ENCODE measurements around the gene ROR1.

Gene ROR1

DNA sequence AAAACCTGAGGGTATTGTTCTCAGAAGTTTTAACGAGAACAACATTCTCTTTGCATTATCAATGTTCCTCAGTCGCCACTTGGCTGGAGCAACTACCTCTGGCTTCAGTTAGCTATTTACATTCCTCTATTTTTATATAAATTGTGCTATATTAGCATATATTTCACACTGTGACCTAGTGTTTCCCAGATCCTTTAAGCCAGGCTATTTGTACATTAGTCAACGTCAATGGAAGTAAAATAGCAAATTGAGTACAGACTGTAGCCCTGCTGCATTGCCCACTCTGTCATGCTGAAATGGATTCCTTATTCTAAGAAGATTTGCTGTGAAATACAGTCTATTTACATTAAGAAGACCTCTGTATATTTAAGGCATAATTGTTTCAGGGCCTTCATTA lies 213.8 kb downstream of the ROR1 start:
- Histone ChIP-seq H3K4me1 (ENCODE audit: control insufficient read depth, insufficient read depth, low read length) (peaks cover 8% of the 10 kb centered on the region), H3K4me3 (ENCODE audit: low read depth, low read length) (no peak overlapping the region), H3K36me3 (ENCODE audit: control insufficient read depth in 2 of 2, insufficient read depth in 1 of 2, low read length in 2 of 2) (no peaks in the 10 kb centered on the region), H3K27ac (ENCODE audit: extremely low read depth, low read depth, low read length) (no peak overlapping the region), H3K9me3 (ENCODE audit: control insufficient read depth, insufficient read depth, low read depth, low read length) (no peaks in the 10 kb centered on the region)
- TF ChIP-seq ZNF239 (tag by site-specific recombination; IDR thresholded peaks at IDR 0.05), result no peak
- TF ChIP-seq ZNF747 (tag by site-specific recombination; IDR thresholded peaks at IDR 0.05), result no peak
- CTCF ChIA-PET, result no interaction called here
- POLR2A ChIA-PET, result interaction anchor here (1.0 kb wide), 1 partner anchor 12 kb away, joined by 3 read pairs; no protein-coding TSS in a partner anchor

GRCh38 chr1:63988941-63989340 lies 215.1 kb downstream of the ROR1 start:
- no peak for TF ChIP-seq ZNF112 (tag by site-specific recombination; IDR thresholded peaks at IDR 0.05)
- no peak for TF ChIP-seq YY1 (tag by site-specific recombination; IDR thresholded peaks at IDR 0.05)
- no peak for TF ChIP-seq ZBTB17 (tag by site-specific recombination; IDR thresholded peaks at IDR 0.05)
- no peak for TF ChIP-seq ZSCAN23 (tag by site-specific recombination; IDR thresholded peaks at IDR 0.05)
- no peak for TF ChIP-seq PRDM2 (tag by site-specific recombination; IDR thresholded peaks at IDR 0.05; ENCODE audit: borderline replicate concordance)
- no peak for TF ChIP-seq ZNF223 (tag by site-specific recombination; IDR thresholded peaks at IDR 0.05)
- no peak for TF ChIP-seq ZNF837 (tag by site-specific recombination; IDR thresholded peaks at IDR 0.05)
- TF ChIP-seq ZNF555 (tag by site-specific recombination; conservative IDR thresholded peaks at IDR 0.05), result no peak
- no peak for TF ChIP-seq ZNF146 (tag by site-specific recombination; IDR thresholded peaks at IDR 0.05)
- TF ChIP-seq, protein P1, sequence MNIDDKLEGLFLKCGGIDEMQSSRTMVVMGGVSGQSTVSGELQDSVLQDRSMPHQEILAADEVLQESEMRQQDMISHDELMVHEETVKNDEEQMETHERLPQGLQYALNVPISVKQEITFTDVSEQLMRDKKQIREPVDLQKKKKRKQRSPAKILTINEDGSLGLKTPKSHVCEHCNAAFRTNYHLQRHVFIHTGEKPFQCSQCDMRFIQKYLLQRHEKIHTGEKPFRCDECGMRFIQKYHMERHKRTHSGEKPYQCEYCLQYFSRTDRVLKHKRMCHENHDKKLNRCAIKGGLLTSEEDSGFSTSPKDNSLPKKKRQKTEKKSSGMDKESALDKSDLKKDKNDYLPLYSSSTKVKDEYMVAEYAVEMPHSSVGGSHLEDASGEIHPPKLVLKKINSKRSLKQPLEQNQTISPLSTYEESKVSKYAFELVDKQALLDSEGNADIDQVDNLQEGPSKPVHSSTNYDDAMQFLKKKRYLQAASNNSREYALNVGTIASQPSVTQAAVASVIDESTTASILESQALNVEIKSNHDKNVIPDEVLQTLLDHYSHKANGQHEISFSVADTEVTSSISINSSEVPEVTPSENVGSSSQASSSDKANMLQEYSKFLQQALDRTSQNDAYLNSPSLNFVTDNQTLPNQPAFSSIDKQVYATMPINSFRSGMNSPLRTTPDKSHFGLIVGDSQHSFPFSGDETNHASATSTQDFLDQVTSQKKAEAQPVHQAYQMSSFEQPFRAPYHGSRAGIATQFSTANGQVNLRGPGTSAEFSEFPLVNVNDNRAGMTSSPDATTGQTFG (tag by site-specific recombination; IDR thresholded peaks at IDR 0.05; ENCODE audit: borderline replicate concordance), result no peak
- TF ChIP-seq ZNF140 (tag by site-specific recombination; IDR thresholded peaks at IDR 0.05), result no peak
- TF ChIP-seq, protein P2, sequence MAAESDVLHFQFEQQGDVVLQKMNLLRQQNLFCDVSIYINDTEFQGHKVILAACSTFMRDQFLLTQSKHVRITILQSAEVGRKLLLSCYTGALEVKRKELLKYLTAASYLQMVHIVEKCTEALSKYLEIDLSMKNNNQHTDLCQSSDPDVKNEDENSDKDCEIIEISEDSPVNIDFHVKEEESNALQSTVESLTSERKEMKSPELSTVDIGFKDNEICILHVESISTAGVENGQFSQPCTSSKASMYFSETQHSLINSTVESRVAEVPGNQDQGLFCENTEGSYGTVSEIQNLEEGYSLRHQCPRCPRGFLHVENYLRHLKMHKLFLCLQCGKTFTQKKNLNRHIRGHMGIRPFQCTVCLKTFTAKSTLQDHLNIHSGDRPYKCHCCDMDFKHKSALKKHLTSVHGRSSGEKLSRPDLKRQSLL (tag by site-specific recombination; IDR thresholded peaks at IDR 0.05), result no peak
- TF ChIP-seq ZNF155 (tag by site-specific recombination; IDR thresholded peaks at IDR 0.05), result no peak
- TF ChIP-seq ZNF777 (tag by site-specific recombination; IDR thresholded peaks at IDR 0.05; ENCODE audit: borderline replicate concordance), result no peak
- no peak for TF ChIP-seq ZNF514 (tag by site-specific recombination; IDR thresholded peaks at IDR 0.05)
- TF ChIP-seq ZNF341 (tag by site-specific recombination; IDR thresholded peaks at IDR 0.05; ENCODE audit: low read depth), result no peak
- Histone ChIP-seq H3K4me1 (ENCODE audit: control insufficient read depth, insufficient read depth, low read length) (peaks cover 8% of the 10 kb centered on the region), H3K4me3 (ENCODE audit: low read depth, low read length) (no peak overlapping the region), H3K27ac (ENCODE audit: extremely low read depth, low read depth, low read length) (no peak overlapping the region), H3K9me3 (ENCODE audit: control insufficient read depth, insufficient read depth, low read depth, low read length) (no peaks in the 10 kb centered on the region), H3K36me3 (ENCODE audit: control insufficient read depth in 2 of 2, insufficient read depth in 1 of 2, low read length in 2 of 2) (no peaks in the 10 kb centered on the region)
- POLR2A ChIA-PET, result no interaction called here
- CTCF ChIA-PET, result interaction anchor here (0.7 kb wide), 1 partner anchor 41 kb away, joined by 3 read pairs; no protein-coding TSS in a partner anchor

All from HEK293 (cell line).